IPS DF 4.7 (cell line): ENCODE data around the gene TNRC6A.
"Not testable (repeated sequence)": the region's sequence is repeated elsewhere in the genome, so short reads cannot be mapped to it uniquely, and the experiment has no call there.

Experiments
- DNase-seq: peaks from one replicate; pipeline ENCODE4 v3.0.0-alpha.2; 2013; ENCODE audit warnings: low spot score; ENCODE audit errors: extremely low read depth

Gene TNRC6A

GRCh38 chr16:24845726-24846547 lies 116.5 kb downstream of the TNRC6A start, which contains the start of gene SLC5A11:
SLC5A11 (plus strand) TSS chr16:24845963; CDS start chr16:24858644, 12,681 bp downstream.
- DNase-seq, result no peak

- no peak for DNase-seq
These were observed 117.3 kb downstream of the TNRC6A start for GRCh38 chr16:24846548-24847357.

GRCh38 chr16:24847358-24847664 lies 117.9 kb downstream of the TNRC6A start:
- no peak for DNase-seq

GRCh38 chr16:24848065-24848464 lies 118.6 kb downstream of the TNRC6A start:
- DNase-seq, result no peak

GRCh38 chr16:24849641-24850040 lies 120.2 kb downstream of the TNRC6A start:
- no peak for DNase-seq

GRCh38 chr16:24850289-24850938 lies 121.0 kb downstream of the TNRC6A start:
- DNase-seq, result no peak

- DNase-seq, result no peak
These were observed 122.2 kb downstream of the TNRC6A start for GRCh38 chr16:24851700-24852099.

GRCh38 chr16:24852281-24852721 lies 122.8 kb downstream of the TNRC6A start:
- DNase-seq, result no peak

DNA sequence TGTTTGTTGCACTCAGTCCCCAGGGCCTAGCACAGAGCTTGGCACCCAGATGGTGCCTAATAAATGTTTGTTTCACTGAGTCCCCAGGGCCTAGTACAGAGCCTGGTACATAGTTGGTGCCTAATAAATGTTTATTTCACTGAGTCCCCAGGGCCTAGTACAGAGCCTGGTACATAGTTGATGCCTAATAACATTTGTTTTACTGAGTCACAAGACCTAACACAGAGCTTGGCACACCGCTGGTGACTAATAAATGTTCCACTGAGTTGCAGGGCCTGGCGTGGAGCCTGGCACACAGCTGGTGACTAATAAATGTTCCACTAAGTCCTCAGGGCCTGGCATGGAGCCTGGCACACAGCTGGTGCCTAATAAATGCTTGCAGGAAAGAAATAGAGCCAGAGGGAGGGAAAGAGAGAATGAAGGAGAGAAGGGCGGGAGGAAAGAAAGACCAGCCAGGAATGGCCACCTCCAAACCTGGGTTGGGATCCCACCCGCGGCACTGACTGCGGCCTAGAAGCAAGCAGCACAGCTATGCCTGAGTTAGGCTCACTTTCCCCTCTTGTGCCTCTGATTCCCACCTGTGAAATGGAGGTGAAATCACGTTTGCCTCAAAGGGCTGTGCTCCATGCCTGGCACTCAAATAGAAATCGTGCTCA lies 123.8 kb downstream of the TNRC6A start:
- no peak for DNase-seq

- no peak for DNase-seq
These were observed 124.4 kb downstream of the TNRC6A start for GRCh38 chr16:24853830-24854229.

- no peak for DNase-seq
These were observed 125.2 kb downstream of the TNRC6A start for GRCh38 chr16:24854607-24855171.

GRCh38 chr16:24855678-24856077 lies 126.2 kb downstream of the TNRC6A start:
- no peak for DNase-seq

- DNase-seq, result not testable (repeated sequence)
These were observed 127.4 kb downstream of the TNRC6A start for GRCh38 chr16:24856871-24857270.

DNA sequence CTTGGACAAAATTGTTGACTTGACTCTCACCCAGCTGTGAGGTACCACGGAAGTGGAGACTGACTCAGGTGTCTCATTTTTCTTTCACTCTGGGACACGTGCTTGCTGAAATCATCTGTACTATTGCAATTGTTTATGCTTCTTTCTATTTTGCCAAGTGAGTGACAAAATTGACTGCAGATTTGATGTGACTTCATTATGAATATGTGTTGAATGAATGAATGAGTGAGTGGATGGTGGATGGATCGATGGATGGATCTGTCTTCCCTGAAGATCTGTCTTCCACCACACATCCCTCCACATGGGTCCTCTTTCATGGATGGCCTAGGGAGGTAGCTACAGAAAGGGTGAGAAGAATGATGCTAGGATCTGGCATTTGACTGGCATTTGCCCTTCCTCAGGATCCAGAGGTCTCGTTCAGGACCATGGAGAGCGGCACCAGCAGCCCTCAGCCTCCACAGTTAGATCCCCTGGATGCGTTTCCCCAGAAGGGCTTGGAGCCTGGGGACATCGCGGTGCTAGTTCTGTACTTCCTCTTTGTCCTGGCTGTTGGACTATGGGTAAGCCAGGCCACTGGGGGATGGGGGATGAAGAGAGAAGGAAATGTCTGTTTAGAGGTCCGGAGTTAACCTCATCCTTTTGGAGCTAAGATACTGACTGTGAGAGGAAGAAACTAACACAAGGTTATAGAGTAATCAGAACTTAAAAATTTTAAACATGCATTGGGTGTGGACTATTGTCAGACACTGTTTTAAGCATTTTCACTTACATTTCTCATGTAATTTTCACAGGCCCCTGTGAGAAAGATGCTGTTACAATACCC lies 129.0 kb downstream of the TNRC6A start:
- DNase-seq, result no peak

DNA sequence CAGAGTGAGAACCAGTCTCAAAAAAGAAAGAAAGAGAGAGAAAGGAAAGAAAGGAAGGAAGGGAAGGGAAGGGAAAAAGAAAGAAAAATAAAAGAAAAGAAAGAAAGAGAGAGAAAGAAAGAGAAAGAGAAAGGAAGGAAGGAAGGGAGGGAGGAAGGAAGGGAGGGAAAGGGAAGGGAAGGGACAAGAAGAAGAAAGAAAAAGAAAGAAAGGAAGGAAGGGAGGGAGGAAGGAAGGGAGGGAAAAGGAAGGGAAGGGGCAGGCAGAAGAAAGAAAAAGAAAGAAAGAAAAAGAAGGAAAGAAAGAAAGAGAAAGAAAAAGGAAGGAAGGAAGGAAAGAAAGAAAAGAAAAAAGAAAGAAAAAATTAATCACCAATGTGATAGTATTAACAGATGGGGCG lies 132.0 kb downstream of the TNRC6A start:
- no peak for DNase-seq

DNA sequence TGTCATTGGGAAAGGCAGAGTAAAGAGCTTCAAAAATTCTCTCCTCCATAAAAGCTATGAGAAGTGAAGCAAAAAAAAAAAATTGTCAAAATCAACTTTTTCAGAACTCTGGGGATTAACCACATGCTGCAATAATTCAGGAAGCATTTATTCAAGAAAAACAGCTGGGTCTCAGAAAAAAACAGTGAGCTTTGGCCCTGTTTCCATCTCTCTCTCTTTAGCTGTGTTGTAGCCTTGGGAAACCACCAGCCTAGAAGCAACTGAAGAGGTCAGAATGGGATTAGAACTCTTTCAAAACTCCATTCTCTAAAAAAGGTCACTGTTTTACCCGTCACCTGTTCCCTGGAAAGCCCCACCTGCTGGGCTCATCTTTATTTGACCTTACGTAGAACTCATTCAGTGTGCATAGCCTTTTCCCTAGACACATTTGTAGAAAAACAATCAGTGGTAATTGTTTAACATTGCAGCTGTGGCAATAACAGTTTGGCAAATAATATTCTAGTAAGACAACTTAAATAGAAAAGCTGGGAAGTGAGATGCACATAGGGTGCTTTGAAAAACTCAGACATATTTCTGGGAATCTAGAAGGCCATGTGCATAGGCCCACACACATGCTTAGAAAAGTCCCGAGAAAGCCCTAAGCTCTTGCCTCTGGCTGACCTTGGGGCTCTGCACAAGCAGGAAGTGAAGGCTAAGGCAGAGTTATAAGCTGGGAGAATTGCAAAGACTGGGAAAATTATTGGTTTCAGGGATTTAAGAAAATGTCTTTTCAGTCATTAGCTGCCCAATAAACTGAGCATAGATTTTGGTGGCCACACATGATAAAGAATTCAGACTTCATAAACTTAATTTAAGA lies 134.4 kb downstream of the TNRC6A start:
- no peak for DNase-seq

DNA sequence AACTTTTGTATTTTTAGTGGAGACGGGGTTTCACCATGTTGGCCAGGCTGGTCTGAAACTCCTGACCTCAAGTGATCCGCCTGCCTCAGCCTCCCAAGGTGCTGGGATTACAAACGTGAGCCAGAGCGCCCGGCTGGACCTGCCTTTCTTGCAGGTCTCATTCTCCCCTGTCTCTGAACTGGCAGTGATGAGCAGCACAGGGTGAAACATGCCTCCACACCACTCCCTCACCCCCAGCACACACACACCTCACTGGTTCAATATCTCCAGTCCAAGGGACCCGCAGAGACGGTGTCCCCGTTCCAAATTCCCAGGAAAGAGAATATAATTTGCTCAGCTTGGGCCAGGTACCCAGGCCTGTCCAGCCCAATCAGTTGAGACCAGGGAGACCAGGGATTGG lies 139.6 kb downstream of the TNRC6A start:
- no peak for DNase-seq

DNA sequence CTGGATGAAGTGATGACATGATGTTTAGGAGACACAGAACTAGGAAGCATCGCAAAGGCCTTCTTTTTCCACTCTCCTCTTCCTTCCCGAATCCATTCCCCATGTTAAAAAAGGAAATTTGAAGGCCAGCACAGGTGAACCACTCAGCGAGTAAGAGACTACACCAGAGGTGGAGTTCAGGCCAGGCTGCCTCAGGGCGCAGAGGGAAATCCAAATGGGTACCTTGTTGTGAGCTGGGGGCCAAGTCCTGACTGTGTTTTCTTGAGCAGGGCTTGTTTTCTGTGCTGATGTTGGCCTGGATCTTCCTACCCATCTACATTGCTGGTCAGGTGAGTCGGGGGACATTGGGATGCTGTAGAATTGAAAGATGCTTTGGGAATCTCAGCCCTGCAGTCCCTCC lies 142.4 kb downstream of the TNRC6A start:
- no peak for DNase-seq

DNA sequence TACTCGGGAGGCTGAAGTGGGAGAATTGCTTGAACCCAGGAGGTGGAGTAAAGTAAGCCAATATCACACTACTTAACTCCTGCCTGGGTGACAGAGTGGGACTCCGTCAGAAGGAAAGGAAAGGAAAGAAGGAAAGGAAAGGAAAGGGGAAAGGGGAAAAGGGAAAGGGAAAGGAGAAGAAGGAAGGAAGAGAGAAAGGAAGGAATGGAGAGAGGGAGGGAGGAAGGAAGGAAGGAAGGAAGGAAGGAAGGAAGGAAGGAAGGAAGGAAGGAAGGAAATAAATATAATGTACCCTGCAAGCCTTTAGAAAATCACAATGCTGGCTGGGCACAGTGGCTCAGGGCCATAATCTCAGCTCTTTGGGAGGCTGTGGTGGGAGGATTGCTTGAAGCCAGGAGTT lies 143.6 kb downstream of the TNRC6A start:
- no peak for DNase-seq
